Muscle layer of colon (tissue), 2 donors: Measurements from ENCODE around the gene WNT6.

Experiments used
- H3K27ac ChIP-seq: one replicate; pipeline ENCODE4 v1.7.0; 2013; ENCODE audit warnings: low read depth, mild to moderate bottlenecking, low read length, moderate library complexity
- H3K27me3 ChIP-seq, 2 donors: one replicate each; pipeline ENCODE4 v1.7.0; 2013; ENCODE audit warnings: low read length in 2 of 2, mild to moderate bottlenecking in 2 of 2; ENCODE audit not compliant: insufficient read depth in 2 of 2, control insufficient read depth in 1 of 2
- H3K36me3 ChIP-seq: one replicate; pipeline ENCODE4 v1.7.0; 2013; ENCODE audit warnings: mild to moderate bottlenecking, low read length; ENCODE audit not compliant: insufficient read depth
- H3K4me1 ChIP-seq: one replicate; pipeline ENCODE4 v1.7.0; 2013; ENCODE audit warnings: mild to moderate bottlenecking, low read length; ENCODE audit not compliant: insufficient read depth
- H3K4me3 ChIP-seq, 2 donors: one replicate each; pipeline ENCODE4 v1.7.0; 2013; ENCODE audit warnings: low read length in 2 of 2, low read depth in 1 of 2, mild to moderate bottlenecking in 1 of 2, moderate library complexity in 1 of 2
- H3K9ac ChIP-seq: one replicate; pipeline ENCODE4 v1.7.0; 2013; ENCODE audit warnings: low read length
- H3K9me3 ChIP-seq: one replicate; pipeline ENCODE4 v1.7.0; 2013; ENCODE audit warnings: mild to moderate bottlenecking, low read length
- donor health status: abdominal sarcoma.
- donor health status: Adenocarcinoma of cecum.

The WNT6 gene

GRCh38 chr2:218859988-218860831 lies 605 bp downstream of the WNT6 start:
- Histone ChIP-seq H3K4me3 (peak overlapping the region in 1 of 2 donors; percentile 50), H3K9ac (no peak overlapping the region), H3K4me1 (peaks cover 14% of the 10 kb centered on the region)

GRCh38 chr2:218860950-218861381 lies 1.4 kb downstream of the WNT6 start:
- Histone ChIP-seq H3K27ac (no peak overlapping the region), H3K4me1 (peaks cover 14% of the 10 kb centered on the region), H3K9ac (no peak overlapping the region), H3K4me3 (no peak overlapping the region), H3K9me3 (no peaks in the 10 kb centered on the region), H3K36me3 (no peaks in the 10 kb centered on the region), H3K27me3 (peaks cover 50 to 79% of the 10 kb centered on the region in 2 donors)

More at GRCh38 chr2:218859988-218860831, 605 bp downstream of the WNT6 start:
- no peaks in the 10 kb centered on the region for H3K36me3 ChIP-seq
- H3K27me3 ChIP-seq = peaks cover 50 to 83% of the 10 kb centered on the region in 2 donors
- no peaks in the 10 kb centered on the region for H3K9me3 ChIP-seq
- H3K27ac ChIP-seq = no peak overlapping the region

DNA sequence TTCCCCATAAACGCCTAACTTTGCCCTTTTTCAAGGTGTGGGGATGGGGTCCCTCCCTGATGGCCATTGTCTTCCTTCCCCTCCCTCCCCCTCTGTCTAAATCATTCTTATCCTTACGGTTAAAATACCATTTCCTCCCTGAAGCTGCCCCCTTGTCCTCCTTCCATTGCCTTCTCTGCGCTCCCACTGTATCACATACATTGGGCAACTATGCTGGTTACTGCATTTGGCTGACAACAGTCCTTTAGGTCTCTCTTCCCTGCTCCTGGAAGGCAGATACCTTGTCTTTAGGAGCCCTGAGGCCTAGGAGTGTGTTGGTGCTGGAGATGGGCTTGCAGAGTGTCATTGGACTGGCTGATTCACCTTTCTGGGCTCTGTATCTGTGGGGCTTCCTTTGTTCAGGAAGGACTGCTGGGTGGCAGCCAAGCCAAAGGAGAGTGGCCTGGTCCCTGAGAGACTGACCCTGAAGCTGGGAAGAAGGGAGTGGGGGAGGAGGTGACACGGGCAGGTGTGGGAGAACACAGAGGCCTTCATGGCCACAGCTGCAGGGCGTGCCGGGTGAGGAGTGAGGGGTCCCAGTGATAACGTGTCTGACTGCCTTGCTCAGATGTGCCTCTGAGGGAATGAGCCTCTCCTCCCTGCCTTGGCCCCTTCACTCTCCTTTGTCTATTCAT lies 2.2 kb downstream of the WNT6 start:
- H3K9ac ChIP-seq = no peak overlapping the region
- H3K27ac ChIP-seq = no peak overlapping the region
- no peaks in the 10 kb centered on the region for H3K36me3 ChIP-seq
- H3K4me3 ChIP-seq = no peak overlapping the region
- H3K27me3 ChIP-seq = peaks cover 50 to 71% of the 10 kb centered on the region in 2 donors
- H3K9me3 ChIP-seq = no peaks in the 10 kb centered on the region
- H3K4me1 ChIP-seq = peaks cover 14% of the 10 kb centered on the region

DNA sequence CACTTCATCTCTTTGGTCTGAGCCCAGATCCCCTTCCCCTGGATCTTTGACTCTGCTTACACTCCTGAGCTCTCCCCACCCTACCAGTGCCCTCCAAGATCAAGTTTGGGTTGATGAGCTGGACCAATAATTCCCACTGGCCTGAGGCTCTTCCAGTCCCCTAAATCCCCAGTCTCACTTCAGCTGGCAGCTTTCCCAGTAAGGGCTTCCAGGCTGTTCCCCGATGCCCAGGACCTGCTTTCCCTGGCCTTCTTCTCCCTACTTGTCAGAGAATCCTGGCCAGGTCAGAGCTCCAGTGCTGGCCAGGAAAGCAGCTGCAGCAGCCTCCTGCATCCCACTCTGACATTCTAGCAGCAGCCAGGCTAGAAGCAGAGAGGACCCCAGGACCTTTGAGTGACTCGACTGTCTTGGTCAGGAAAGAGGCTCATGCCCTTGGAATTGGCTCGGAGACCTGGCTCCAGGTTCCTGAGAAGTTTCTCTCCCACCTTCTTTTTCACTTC lies 3.5 kb downstream of the WNT6 start:
- Histone ChIP-seq H3K9ac (no peak overlapping the region), H3K27me3 (peaks cover 42 to 72% of the 10 kb centered on the region in 2 donors), H3K36me3 (no peaks in the 10 kb centered on the region), H3K27ac (no peak overlapping the region), H3K4me1 (peaks cover 14% of the 10 kb centered on the region), H3K9me3 (no peaks in the 10 kb centered on the region), H3K4me3 (no peak overlapping the region)

- no peak overlapping the region for H3K9ac ChIP-seq
- H3K4me1 ChIP-seq = peaks cover 9% of the 10 kb centered on the region
- H3K9me3 ChIP-seq = no peaks in the 10 kb centered on the region
- H3K27me3 ChIP-seq = peaks cover 31 to 67% of the 10 kb centered on the region in 2 donors
- no peak overlapping the region for H3K27ac ChIP-seq
- H3K4me3 ChIP-seq = no peak overlapping the region
- no peaks in the 10 kb centered on the region for H3K36me3 ChIP-seq
Measured at GRCh38 chr2:218865396-218865795, 5.8 kb downstream of the WNT6 start.

DNA sequence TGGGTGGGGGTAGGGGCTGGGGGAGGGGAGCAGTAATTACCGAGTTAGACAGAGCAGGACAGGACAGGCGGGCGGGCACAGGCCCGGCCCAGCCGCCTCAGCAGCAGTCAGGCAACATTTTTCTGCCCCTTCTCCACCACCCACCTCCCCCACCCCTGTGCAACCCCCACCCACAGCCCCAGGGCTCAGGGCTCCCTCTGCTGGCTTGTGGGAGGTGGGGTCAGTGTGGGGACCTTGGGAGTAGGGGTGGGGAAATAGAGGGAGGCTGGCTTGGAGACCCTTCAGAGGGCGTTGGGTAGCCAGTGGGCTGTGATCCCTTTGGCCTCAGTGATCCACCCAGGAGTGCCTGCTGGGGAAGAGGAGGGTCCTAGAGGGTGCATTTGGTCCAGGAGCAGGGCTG lies 6.4 kb downstream of the WNT6 start:
- Histone ChIP-seq H3K27me3 (peaks cover 27 to 66% of the 10 kb centered on the region in 2 donors), H3K4me3 (no peak overlapping the region), H3K9ac (no peak overlapping the region), H3K27ac (no peak overlapping the region), H3K36me3 (no peaks in the 10 kb centered on the region), H3K9me3 (no peaks in the 10 kb centered on the region), H3K4me1 (peaks cover 5% of the 10 kb centered on the region)

DNA sequence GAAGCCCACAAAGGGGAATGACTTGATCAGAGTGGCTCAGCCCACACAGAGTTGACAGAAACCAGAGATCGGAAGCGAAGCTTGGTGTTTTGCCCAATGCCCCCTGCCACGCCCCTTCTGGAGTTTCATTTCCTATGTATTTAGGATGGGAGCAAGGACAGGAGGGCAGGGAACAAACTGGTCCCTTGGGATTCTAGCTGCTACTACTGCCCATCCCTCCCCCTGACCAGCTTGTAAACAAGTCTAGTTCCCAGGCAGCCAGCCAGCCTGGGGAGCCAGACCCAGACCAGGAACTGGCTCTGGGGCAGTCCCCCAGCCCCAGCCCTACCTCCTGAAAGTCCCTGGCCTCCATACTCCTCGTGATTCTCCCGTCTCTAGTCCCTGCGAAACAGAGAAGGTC lies 8.3 kb downstream of the WNT6 start:
- no peaks in the 10 kb centered on the region for H3K36me3 ChIP-seq
- peaks cover 22 to 66% of the 10 kb centered on the region in 2 donors for H3K27me3 ChIP-seq
- no peak overlapping the region for H3K27ac ChIP-seq

DNA sequence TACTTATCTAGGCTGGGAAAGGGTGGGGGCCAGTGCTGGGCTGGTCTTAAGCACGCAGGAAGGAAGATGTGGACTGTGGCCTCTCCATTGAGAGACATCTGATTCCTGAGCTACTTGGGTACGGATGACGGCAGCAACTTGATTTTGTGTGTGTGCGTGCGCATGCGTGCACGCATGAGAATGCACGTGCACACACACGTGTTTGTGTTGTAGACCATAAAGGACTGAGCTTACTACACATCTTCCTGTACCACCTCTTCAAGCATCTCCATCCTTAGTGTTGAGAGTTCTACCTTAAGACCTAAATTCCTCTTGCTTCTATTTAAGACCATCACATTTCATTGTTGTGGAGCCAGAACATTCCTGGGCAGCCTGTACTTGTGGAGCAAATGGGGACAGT lies 9.5 kb downstream of the WNT6 start:
- Histone ChIP-seq H3K27ac (no peak overlapping the region), H3K9ac (no peak overlapping the region), H3K27me3 (peaks cover 13 to 70% of the 10 kb centered on the region in 2 donors), H3K36me3 (no peaks in the 10 kb centered on the region), H3K9me3 (no peaks in the 10 kb centered on the region), H3K4me1 (no peaks in the 10 kb centered on the region), H3K4me3 (no peak overlapping the region)

More for the DNA sequence above, 8.3 kb downstream of the WNT6 start:
- Histone ChIP-seq H3K9ac (no peak overlapping the region), H3K4me1 (no peaks in the 10 kb centered on the region), H3K9me3 (no peaks in the 10 kb centered on the region), H3K4me3 (no peak overlapping the region)

GRCh38 chr2:218870984-218871344 lies 11.4 kb downstream of the WNT6 start:
- Histone ChIP-seq H3K27me3 (peaks cover 20 to 71% of the 10 kb centered on the region in 2 donors), H3K4me3 (peak overlapping the region in 1 of 2 donors; percentile 21), H3K36me3 (no peaks in the 10 kb centered on the region), H3K9me3 (no peaks in the 10 kb centered on the region), H3K4me1 (no peaks in the 10 kb centered on the region), H3K9ac (no peak overlapping the region), H3K27ac (no peak overlapping the region)

GRCh38 chr2:218871345-218872302 lies 12.0 kb downstream of the WNT6 start:
- peak overlapping the region in 1 of 2 donors; percentile 21 for H3K4me3 ChIP-seq

More at GRCh38 chr2:218871345-218872302, 12.0 kb downstream of the WNT6 start:
- H3K9ac ChIP-seq = no peak overlapping the region
- H3K27me3 ChIP-seq = peaks cover 25 to 76% of the 10 kb centered on the region in 2 donors
- H3K4me1 ChIP-seq = no peaks in the 10 kb centered on the region
- H3K36me3 ChIP-seq = no peaks in the 10 kb centered on the region
- H3K9me3 ChIP-seq = no peaks in the 10 kb centered on the region
- H3K27ac ChIP-seq = no peak overlapping the region
